Ovary (tissue), 3 donors: ENCODE measurements around the gene HCAR3.
"Not testable (repeated sequence)": the region's sequence is repeated elsewhere in the genome, so short reads cannot be mapped to it uniquely, and the experiment has no call there.

ENCODE experiments used
- POLR2A ChIP-seq: fragments of 450-650 bp; IDR thresholded peaks from one replicate; pipeline ENCODE4 v1.6.1; 2017; ENCODE audit warnings: antibody characterized with exemption, mild to moderate bottlenecking, moderate library complexity
- TF ChIP-seq, protein P1 (sequence below), 3 donors: fragments of 450-650 bp in 2 of 3; fragments of 200-600 bp in 1 of 3; IDR thresholded peaks; one replicate each; pipeline versions ENCODE4 v1.5.1 to v1.8.0; 2016 to 2022; ENCODE audit warnings: antibody characterized with exemption in 3 of 3, mild to moderate bottlenecking in 1 of 3
- donor health status: DM: no; HTN: no; CAD: no.

DNA sequence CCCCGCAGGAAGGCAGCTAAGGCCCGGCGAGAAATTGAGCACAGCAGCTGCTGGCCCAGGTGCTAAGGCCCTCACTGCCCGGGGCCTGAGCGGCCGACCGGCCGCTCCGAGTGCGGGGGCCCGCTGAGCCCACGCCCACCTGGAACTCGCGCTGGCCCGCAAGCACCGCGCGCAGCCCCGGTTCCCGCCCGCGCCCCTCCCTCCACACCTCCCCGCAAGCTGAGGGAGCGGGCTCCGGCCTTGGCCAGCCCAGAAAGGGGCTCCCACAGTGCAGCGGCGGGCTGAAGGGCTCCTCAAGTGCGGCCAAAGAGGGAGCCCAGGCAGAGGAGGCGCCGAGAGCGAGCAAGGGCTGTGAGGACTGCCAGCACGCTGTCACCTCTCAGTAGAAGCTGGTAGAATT is 39.8 kb downstream of the HCAR3 start:
- TF ChIP-seq, protein P1, sequence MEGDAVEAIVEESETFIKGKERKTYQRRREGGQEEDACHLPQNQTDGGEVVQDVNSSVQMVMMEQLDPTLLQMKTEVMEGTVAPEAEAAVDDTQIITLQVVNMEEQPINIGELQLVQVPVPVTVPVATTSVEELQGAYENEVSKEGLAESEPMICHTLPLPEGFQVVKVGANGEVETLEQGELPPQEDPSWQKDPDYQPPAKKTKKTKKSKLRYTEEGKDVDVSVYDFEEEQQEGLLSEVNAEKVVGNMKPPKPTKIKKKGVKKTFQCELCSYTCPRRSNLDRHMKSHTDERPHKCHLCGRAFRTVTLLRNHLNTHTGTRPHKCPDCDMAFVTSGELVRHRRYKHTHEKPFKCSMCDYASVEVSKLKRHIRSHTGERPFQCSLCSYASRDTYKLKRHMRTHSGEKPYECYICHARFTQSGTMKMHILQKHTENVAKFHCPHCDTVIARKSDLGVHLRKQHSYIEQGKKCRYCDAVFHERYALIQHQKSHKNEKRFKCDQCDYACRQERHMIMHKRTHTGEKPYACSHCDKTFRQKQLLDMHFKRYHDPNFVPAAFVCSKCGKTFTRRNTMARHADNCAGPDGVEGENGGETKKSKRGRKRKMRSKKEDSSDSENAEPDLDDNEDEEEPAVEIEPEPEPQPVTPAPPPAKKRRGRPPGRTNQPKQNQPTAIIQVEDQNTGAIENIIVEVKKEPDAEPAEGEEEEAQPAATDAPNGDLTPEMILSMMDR (IDR thresholded peaks at IDR 0.05), result not testable (repeated sequence)
- not testable (repeated sequence) for TF ChIP-seq POLR2A
